HG02981 (cell line): ENCODE measurements around the gene SCAI.
"Not testable (repeated sequence)": the region's sequence is repeated elsewhere in the genome, so short reads cannot be mapped to it uniquely, and the experiment has no call there.

Experiments
- ATAC-seq: cut with Tn5 transposase; IDR thresholded peaks from one replicate; pipeline ENCODE4 v1.9.1; 2021; ENCODE audit warnings: mild to moderate bottlenecking, moderate library complexity; ENCODE audit not compliant: unreplicated experiment

SCAI gene

DNA sequence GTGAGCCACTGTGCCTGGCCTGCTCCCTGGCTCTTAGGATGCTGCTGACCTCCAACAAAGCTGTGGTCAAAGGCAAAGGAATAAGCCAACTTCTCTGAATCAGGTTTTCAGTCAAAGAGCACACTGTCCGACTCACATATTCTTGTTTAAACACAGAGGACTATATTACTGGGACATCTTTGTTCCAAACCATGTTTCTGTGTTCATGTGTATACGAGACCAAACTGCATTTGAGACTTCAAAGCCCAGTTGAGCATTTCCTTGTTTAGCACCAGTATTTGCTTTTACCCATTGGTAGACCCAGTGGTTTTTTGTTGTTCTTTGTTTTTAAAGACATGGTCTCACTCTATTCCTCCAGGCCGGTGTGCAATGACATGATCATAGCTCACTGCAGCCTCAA is 100.2 kb downstream of the SCAI start:
- ATAC-seq: no peak

DNA sequence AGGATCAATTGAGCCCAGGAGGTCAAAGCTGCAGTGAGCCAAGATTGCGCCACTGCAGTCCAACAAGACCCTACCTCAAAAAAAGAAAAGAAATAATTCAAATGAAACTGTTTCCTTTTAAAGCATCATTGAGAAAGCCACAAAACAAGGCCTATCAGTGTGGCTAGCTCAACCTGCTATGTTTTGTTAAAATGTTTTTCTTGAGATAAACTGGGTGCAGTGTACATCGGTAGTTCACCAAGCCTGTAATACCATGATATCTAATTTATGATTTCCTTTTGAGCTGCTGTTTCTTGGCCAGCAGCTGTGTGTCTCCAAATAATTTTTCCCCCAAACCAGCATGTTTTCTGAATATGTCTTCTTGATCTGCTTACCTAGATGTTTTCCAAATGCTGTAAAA is 105.2 kb downstream of the SCAI start:
- ATAC-seq: no peak

GRCh38 chr9:125028041-125028440 is 115.3 kb downstream of the SCAI start:
- ATAC-seq: no peak

DNA sequence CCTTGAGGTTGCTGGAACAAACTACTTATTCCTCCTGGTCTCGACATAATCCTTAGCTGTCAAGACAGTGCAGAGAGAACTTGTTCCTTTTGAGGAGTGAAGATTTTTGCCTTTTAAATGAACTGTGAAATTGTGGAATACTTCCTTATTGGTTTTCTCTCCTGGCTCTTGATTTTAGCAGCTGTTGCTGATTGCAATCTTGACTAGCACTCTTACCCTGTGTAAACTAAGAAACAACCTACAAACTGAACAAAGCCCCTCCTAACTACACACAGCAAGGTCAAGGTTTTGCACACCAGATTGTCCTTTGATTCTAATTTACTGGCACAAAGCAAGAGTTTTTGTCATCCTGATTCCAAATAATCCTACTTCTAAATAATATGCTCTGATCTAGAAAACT is 118.4 kb downstream of the SCAI start:
- ATAC-seq: no peak

GRCh38 chr9:125021069-125021468 is 122.3 kb downstream of the SCAI start:
- no peak for ATAC-seq

GRCh38 chr9:125015655-125016054 is 127.7 kb downstream of the SCAI start:
- not testable (repeated sequence) for ATAC-seq

DNA sequence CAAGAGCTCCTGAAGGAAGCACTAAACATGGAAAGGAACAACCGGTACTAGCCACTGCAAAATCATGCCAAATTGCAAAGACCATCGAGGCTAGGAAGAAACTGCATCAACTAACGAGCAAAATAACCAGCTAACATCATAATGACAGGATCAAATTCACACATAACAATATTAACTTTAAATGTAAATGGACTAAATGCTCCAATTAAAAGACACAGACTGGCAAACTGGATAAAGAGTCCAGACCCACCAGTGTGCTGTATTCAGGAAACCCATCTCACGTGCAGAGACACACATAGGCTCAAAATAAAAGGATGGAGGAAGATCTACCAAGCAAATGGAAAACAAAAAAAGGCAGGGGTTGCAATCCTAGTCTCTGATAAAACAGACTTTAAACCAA is 131.3 kb downstream of the SCAI start:
- not testable (repeated sequence) for ATAC-seq

DNA sequence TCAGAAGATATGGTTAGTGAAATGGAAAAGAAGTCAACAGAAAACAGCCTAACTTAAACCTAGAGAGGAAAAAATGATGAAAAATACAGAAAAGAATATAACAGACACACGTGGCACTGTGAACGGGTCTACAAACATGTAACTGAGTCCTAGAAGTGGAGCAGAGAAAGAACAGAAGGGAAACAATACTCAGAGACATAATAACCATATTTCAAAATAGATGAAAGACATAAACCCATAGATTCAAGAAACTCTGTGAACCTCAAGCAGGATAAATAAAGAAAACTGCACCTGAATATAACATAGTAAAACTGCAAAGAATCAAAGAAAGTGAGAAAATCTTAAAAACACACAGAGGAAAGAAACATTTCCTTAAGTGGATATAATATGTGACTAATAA is 134.7 kb downstream of the SCAI start:
- ATAC-seq: no peak

DNA sequence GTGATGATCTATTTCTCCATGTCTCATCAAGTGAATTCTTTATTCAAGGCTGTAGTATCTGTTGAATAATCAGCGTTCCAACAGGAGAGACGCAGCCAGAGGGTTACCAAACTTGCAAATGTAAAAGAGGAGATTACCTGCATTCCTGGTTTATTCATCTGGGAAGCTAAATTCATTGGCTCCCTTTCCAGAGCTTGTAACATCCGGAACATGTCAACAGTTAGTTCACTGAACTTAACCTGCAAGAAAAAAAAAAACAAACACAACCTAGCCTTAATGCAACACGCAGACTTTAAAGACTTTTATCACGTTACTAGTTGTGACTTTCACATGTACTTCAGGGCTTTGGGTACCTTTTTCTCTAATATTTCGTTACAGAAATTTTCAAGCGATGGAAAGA is 140.0 kb downstream of the SCAI start:
- no peak for ATAC-seq

DNA sequence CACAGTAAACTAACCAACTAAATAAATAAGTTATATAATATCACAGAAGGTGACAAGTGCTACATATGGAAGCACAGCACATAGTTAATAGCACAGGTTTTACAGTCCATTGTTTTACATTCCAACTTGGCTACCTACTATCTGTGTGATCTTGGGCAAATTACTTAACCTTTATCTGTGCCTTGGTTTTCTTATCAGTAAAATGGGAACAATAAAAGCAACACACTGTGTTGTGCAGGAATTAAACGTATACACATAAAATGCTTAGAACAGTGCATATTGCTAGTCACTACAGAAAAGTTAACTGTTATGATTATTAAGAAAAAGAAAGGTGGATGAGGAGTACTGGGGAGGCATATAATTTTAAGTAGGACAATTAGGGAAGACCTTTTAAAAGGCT is 159.6 kb downstream of the SCAI start:
- no peak for ATAC-seq

DNA sequence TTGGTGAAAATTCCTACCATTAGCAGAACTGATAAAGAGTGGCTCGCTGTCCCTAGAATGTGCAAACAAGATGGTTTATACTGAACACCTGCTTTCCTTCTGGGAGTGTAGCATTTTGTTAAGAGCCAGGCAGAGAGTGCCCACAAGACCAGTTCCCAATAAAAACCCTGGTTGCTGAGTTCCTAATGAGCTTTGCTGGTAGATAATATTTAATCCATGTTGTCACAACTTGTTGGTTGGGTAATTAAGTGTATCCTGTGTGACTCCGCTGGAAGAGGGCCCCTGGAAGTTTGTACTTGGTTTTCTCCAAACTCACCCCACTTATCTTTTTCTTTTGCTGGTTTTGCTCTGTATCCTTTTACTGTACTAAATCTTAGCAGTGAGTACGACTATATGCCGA is 162.9 kb downstream of the SCAI start:
- ATAC-seq: no peak

DNA sequence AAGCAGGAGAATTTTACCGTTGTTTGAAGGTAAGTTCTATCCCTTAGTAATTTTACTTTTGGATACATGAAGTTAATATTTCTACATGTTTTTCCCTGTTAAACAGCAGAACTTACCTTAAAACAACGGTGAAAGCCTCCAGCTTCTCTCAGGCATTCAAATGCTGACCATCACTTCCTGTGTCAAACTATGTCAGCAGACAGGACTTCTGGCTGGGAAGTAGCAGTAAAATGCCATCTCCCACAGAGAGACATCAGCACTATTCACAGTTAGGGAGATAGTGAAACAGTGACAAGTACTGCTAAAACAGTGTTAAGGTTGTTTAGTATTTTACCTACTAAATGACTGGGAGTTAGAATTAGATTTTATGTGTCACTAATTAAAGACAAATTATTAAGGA is 168.2 kb downstream of the SCAI start:
- no peak for ATAC-seq

DNA sequence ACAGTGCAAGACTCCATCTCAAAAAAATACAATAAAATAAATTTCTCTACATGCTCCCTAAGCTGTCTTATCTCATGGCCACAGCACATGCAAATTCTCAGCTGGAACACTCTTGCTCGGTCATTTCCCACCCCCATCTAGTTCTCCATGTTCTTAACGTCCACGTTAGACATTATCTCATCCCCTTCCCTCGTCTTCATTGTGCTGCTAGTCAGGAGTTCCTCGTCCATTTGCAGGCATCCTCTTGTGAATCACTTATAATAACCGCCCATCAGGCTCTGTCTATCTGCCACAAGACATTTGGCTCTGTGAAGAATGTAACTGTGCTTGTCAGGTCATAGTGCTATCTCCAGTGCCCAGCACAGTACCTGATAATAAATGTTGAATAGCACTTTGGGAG is 169.5 kb downstream of the SCAI start:
- ATAC-seq: no peak

DNA sequence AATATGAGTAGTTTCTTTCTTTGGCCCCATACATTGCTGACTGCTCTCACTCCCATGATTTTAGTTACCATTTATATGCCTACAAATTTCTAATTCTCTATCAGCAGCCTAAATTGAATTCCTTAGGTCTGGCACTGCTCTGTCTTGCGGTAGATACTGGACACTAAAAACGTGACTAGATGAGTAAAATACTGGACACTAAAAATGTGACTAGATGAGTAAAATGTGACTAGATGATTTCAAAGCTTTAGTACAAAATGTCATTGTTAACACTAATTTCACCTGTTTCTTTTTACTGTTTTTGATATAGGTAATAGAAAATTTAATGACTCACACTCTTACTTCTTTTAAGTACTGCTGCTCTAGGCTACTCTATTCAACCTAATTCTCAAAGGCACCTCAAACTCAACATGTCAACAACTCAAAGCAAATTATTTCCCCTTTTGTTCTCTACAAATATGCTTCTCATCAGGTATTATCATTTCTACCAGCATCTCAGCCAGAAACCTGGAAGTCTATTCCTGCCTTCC is 171.0 kb downstream of the SCAI start:
- ATAC-seq: no peak

DNA sequence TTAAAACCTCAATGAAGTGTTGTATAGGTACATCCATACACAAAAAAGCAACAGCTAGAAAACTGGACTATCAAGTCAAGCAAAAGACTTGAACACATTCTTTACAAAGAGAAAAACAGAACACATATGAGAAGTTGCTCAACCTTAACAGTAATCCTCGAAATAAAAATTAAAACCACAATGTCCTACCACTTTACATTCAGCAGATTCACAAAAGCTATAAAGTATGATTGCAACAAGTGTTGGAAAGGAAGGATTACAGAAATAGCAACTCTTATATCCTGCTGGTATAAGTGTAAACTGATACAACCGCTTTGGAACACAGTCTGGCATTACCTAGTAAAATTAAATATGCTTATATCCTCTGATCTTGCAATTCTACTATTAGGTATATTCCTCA is 173.9 kb downstream of the SCAI start:
- no peak for ATAC-seq

GRCh38 chr9:124968238-124968637 is 175.1 kb downstream of the SCAI start:
- no peak for ATAC-seq

GRCh38 chr9:124965775-124966568 is 177.4 kb downstream of the SCAI start:
- not testable (repeated sequence) for ATAC-seq

DNA sequence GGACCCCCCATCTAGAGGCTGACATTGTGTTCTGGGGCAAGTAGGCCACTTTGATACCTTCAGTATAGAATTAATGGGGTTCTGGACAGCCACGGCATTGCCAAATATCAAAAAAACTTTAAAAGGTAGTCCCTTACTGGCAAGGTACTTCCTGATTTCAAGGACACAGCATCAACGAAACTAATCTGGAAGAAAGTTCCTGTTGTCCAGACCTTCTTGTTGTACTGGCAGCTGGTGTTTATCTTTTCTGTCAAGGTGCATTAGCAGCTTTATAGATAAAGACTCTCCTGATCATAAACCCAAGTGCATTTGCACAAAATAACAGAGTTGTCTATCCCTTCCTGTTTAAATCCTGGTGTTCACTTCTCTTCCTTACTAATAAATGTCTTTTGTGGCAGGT is 178.7 kb downstream of the SCAI start:
- no peak for ATAC-seq

DNA sequence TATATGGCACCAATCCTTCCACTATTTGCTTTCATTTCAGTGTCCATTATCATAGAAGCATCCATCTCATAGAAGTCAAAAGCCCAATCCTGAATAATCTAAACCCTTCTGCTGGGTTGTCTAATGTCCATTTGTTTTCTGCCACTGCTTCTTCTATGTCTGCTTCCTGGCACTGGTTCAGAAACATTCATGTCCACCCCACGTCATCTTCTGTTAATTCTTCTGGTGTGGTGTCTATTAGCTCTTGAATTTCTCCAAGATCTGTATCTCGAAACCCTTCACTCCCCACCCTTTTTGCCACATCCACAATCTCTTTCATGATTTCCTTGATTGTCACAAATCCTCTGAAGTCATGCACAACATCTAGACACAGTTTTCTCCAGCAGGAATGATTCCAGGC is 179.3 kb downstream of the SCAI start:
- no peak for ATAC-seq

DNA sequence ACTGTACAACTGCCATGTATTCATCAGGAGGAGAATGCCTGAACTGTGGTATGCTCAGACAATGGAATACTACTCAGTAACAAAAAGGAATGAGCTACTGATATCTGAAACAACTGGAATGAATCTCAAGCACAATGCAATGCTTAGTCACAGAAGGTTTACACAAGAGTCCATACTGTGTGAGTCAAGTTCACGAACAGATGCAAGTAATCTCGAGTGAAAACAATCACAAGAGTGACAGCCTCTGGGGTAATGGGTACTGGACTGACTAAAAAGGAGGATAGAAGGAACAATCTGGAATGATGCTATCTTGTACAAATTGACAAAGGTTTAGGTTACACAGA is 182.9 kb downstream of the SCAI start:
- no peak for ATAC-seq

DNA sequence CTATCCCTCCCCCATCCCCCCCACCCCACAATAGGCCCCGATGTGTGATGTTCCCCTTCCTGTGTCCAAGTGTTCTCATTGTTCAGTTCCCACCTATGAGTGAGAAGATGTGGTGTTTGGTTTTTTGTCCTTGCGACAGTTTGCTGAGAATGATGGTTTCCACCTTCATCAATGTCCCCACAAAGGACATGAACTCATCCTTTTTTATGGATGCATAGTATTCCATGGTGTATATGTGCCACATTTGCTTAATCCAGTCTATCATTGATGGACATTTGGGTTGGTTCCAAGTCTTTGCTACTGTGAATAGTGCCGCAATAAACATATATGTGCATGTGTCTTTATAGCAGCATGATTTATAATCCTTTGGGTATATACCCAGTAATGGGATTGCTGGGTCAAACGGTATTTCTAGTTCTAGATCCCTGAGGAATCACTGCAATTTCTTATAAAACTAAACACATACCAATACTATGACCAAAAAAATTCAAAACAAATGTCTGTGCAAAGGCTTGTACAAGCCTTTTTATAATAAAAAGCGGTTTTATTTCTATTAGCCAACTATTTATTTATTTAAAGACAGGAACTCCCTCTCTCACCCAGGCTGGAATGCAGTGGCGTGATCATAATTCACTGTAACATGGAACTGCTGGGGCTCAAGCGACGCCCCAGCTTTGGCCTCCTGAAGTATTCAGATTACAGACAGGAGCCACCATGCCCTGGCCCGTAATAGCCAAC is 183.5 kb downstream of the SCAI start:
- not testable (repeated sequence) for ATAC-seq

GRCh38 chr9:124954255-124954654 is 189.1 kb downstream of the SCAI start:
- no peak for ATAC-seq
